GM19240 (cell line): ENCODE measurements around the gene TMEM63C.

Source experiments
- DNase-seq: peaks from one replicate; pipeline ENCODE4 v3.0.0; 2011; ENCODE audit warnings: low spot score; ENCODE audit not compliant: insufficient read length

TMEM63C gene

GRCh38 chr14:77195766-77196165 is 14.2 kb downstream of the TMEM63C start:
- no peak for DNase-seq

- DNase-seq = no peak
These were observed 16.4 kb downstream of the TMEM63C start for GRCh38 chr14:77197988-77198387.

GRCh38 chr14:77198561-77198960 is 17.0 kb downstream of the TMEM63C start:
- no peak for DNase-seq

GRCh38 chr14:77199590-77199989 is 18.0 kb downstream of the TMEM63C start:
- no peak for DNase-seq

DNA sequence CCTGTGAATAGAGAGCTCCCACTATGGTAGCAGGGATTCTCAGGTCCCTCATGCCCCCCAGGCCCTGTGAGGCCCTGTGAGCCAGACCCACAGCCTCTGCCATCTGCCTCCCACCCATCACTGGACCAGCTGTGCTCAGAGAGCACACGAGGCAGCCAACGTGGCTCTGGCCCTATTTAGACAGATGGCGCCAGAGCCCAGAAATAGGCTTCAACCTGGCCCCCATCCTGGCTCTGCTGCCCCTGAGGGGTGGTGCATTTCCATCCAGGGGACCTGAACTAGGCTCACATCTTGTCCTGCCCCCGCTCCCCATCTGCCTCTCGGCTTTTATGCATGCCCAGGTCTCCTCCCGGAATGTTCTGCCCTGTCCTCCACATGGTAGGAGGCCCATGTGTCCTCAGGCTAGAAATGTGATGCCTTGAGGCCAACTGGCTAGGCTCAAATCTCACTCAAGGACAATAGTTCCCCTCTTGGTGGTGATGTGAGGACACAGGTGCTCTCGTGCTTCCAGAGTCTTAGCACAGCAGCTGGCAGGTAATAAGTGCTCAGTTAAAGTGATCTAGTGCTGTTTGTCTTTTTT is 18.9 kb downstream of the TMEM63C start:
- DNase-seq = no peak

DNA sequence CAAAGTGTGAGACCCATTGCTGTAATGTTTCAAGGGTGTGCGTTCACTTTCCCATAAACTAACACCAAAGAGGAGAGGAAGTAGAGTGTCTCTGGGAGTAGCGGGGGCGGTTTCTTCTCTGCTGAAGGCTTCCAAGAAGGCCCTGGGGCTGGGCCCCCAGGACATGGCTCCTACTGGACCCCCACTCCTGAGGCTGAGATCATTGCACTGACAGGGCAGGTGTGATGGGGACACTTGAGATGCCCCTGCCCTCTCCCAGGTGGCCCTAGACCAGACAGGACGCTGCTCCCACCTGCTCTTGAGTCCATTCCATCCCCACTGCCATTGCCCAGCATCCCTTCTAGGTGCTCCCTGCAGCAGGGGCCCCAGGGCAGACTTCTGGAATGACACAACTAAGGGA is 20.1 kb downstream of the TMEM63C start:
- DNase-seq = no peak

DNA sequence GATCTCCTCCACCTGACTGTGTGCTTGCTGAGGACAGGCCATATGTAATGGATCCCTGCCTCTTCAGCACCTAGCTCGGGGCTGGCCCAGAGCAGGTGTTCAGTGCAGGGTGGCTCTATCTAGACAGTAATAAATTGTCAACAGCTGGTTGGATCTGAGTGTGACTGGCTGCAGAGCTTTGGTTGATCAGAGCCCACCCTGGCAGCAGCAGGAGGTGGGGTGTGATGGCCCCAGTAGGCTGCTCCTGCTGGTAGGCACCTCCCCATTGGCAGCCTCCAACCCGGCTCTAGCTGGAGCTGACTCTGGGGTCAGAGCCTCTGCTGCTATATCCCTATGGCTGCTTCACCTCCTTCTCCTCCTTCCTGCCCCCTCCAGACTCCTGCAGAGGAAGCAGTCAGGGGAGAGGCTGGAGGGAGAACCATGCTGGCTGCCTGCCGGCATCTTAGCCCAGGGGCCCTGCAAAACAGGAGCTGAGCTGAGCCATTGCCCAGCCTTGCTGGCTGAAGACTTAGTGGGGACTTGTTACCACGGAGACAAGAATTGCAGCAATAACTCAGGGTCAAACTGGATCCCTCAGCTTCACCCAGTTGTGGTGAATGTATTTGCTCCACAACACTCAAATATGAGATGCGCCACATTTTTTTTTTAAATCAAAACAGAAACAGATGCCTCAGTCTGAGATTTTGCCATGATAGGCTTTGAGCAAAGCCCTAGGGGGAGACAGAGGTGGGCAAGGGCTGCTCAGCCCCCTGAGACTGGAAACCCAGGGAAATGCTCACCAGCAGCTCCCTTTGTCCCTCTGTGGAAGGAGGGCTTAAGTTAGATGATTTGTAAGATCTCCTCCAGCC is 22.2 kb downstream of the TMEM63C start:
- DNase-seq = no peak

- no peak for DNase-seq
These were observed 22.8 kb downstream of the TMEM63C start for GRCh38 chr14:77204459-77204771.

- no peak for DNase-seq
These were observed 23.3 kb downstream of the TMEM63C start for GRCh38 chr14:77204907-77205306.

DNA sequence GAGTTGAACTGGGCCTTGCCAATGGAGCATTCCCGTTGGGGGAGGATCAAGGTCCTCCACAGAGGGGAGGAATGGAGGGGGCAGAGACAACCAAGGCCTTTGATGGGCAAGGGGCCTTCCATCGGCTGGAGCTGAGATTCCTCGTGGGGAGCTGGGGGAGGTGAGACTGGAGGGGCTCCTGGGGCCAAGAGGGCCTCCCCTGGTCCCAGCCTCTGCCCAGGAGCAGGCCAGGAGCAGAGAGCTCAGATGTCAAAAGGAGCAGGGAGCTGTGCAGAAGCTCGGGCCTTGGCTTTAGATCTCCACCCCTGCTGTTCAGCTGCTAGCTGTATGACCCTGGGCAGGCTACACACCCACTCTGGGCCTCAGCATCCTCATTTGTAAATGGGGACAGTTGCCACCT is 24.0 kb downstream of the TMEM63C start:
- no peak for DNase-seq

DNA sequence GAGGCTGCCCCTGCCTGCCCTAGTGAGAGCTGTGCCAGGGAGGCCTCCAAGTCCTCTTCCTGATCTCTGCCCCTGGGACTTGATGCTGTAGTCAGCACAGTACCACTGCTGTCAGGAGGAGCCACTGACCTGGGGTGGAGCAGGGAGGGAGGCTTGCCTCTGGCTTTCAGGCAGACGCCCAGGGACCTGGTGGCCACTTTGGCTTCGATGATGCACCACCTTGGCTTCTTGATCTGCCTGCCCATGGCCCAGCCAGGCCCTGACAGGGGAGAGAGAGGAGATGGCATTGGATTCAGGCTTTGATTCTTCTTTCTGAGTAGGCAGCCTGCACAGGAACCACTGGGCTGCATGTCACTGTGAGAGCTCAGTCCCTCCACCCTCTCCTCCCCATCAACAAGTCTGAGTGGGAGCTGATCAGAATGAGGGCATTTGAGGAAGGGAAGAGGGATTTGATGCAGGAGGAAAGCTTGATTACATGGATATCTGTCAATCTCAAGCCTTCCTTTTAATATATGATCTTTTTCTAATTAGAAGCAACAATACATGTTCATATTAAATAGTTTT is 24.7 kb downstream of the TMEM63C start:
- DNase-seq = no peak

DNA sequence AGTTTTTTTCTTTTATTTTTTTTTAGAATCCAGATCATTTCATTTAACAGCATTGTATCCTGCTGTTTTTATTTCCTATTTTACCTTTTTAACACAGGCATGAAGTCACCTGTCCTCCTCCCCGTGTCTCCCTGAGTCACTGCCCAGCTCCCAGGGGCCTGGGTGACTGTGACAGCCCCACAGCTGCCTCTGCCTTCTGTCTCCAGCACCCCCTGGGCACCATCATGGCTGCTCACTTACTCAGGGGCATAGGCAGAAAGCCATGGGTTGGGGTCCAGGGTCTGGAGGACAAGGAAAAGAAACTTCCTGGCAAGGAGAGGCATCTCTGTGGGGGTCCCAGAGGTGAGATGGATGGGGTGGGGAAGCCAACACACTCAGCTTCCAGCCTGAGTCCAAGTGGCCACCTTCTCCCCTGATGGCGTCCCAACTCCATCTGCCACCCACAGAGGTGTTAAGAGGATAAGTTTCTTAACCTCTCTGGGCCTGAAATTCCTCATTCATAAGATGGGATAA is 25.3 kb downstream of the TMEM63C start:
- no peak for DNase-seq

DNA sequence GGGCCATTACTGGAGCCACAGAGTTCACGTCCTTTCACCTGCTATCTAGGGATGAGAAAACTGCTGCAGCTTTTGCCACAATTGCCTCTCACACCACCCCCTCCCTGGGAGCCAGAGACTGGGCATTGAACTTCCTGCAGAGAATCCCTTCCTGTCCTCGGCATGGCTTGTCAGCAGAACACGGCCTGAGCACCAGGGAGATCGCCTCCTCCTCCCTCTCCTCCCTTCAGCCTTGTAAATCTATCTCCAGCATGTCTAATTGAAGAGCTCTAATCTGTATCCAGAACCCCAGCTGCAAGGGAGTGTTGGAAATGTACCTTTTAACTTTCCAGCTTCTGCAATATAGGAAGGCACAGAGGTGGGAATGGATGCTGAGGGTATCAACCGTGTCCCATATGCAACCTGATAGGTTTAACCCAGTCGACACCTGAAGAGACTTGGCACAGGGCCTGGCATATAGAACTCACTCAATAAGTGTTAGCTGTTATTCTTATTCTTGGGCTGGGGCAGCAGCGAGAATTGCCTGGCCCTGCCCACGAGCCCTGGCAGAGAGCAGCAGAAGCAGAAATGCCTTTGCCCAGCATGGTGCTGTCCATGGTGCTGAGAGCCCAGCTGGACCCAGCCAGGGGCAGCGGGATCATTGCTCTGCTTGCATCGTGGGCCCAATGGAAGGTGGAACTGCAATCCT is 26.8 kb downstream of the TMEM63C start:
- DNase-seq = peak; percentile 46

GRCh38 chr14:77208979-77209318 is 27.4 kb downstream of the TMEM63C start:
- no peak for DNase-seq

DNA sequence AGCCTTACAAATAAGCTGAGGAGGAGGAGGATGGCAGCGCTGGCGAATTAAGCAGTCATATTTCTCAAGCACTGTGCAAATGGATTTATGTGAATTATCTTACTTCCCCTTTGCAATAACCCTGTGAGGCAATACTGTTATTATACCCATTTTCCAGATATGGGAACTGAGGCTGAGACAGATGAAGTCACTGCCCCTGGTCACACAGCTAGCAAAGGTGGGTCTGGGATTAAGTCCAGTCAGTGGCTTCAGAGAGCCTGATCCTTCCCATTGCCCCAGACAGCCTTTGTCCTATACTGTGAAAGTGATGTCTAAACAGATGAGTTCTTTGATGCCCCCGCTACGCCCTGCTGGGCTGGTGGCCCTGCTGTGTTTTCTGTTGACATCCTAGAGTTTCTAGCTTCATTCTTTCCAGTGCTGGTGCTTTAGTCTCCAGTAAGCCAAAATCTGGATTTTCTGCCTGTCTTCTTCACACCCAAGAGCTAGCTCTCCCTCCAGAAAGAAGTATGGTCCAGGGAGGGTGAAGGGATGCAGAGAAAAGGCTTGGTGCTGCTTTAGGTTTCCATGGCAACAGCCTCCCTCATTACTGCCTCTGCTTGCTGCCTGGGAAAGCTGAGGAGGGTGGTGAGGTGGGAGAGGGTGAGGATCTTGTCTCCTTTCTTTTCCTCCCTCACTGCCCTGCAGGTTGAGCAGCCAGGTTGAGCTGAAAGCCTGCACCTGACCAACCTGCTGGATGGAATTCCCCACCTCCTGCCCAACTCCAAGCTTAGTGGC is 30.7 kb downstream of the TMEM63C start:
- DNase-seq = no peak

DNA sequence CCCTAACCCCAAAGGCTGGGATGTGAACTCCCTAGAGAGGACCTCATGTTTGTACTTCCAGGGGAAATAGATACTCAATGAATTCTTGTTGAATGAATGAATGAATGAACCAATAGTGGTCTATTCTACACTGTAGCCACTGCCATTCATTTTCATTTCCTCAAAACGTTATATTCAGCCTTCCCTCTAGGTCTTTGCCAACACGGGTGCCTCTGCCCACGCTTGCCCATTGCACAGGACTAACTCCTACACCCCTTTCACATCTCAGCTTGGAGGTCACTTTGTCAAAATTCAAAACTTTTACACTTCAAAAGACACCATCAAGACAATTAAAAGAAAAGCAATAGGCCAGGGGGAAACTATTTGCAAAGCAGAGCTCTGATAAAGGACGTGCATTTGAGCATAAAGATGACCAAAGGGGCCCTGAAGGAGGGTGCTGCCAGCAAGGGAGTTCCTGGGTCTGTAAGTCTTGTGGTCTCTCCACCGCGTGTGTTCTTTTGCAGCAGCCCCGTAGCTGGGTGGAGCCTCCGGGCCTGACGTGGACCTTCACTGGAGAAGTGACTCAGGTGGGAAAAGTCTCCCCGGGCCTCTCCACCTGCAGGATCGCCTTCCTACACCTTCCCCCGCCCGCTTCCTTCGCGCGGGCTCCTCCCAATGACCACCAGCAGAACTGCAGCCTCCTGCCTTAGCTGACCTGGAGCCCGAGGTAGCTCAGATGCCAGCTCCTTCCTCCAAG is 31.5 kb downstream of the TMEM63C start:
- DNase-seq = peak; percentile 74

DNA sequence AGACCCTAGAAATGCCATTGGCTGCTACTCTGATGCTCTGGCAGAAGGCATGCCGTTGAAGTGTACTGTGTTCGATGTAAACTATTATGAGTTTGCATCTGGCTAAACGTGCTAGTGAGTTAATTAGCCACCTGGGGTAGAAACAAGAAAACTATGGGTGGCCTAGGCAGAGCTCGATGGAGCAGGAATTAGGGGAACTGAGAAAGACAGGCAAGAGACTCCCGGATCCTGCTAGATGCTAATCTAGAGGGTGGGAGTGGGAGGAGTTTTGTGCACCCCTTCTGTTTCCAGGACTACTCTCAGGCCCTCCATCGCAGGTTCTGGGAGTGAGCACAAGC is 32.0 kb downstream of the TMEM63C start:
- DNase-seq = no peak

DNA sequence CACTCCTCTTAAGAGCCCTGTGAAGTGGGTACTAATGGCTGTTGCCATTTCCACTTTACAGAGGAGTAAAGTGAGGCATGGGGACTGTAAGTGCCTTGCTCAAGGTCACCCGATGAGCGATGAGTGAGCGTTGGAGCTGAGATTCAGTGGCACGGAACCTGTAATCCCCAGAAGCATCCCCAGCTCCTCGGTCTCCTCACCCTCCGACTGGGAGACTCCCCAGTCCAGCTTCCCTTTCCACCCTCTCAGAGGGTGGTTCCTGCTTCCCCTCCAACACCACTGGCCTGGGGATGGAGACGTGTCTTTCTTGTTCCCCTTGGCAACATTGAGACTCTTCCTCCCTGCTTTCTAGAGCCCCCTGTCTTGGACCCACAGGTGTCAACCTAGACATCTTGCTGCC is 32.6 kb downstream of the TMEM63C start:
- DNase-seq = no peak

DNA sequence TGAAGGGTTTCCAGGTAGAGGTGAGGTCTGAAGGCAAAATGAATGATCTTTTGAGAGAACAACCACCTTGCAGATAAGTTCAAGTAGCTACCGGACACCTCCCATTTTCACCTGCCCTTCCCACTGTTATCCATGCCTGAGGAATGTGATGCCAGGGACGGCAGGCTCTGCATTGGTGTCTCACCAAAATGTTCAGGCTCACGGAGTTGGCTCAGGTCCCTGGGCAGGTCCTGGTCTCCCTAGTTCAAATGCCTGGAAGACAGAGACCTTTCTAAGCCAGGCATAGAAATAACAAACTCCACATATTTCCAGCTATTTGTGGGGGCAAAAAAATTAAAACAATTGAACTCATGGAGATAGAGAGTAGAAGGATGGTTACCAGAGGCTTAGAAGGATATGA is 36.0 kb downstream of the TMEM63C start:
- no peak for DNase-seq

DNA sequence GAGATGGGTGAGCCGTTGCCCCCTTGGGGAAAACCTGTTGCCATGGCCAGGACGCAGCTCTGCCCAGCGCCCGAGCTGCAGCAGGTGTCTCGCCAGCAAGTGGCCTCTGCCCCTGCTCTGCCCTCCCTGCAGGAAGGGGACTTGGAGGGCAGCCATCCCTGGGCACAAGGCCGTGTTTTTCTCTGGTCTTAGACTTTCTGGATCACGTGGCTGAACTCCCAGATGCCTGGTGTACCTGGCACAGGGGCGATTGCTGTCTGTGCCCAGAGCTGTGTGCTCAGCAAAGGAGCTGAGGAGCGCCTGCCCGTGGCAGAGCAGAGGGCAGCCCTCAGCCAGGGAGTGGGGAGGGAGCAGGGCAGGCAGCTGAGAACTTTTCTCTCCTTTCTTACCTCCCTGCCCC is 38.0 kb downstream of the TMEM63C start:
- DNase-seq = no peak
